Measurements from ENCODE around the gene GPI. TPM values are rescaled to one million over a fixed set of nuclear protein-coding genes. Genes with fewer than 3 reads are reported as not detected.

Gene GPI
- total and polyA plus RNA-seq, 2 of the 13 experiments (the other 11 are each of a cell fraction or from before 2014, with no cell fraction given): 147 to 167 TPM

DNA sequence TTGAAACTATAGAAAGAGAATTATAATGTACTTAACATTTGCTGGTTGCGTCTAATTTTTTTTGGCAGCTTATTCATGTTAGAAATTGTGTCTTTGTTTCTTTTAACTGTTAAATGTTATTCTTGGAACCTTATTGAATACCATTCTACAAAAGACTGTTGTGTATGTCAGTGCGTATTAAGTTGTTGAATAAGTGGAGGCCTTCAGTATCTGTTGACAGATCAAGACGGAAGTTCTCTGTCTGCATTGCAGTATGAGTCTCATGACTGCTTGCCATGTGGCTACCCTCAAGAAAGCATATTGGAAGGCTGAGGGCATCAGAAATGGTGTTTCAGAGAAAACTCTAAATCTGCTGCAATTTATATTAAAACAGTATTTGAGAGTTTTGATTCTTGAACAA lies 71.7 kb downstream of the GPI start:
- POLR2A ChIA-PET: no interaction called here
- H3K4me1 ChIP-seq (ENCODE audit: insufficient read depth, low read length): peaks cover 12% of the 10 kb centered on the region; the same call in 1 of the 2 replicates
- peaks cover 9 to 83% of the 10 kb centered on the region in 2 experiments for H3K36me3 ChIP-seq (replicated peaks in 1 of 2; ENCODE audit: control insufficient read depth in 1 of 2, insufficient read depth in 2 of 2, low read length in 2 of 2)
- WGBS (ENCODE audit: low lambda C conversion rate): 97% methylated on average over 3 of the region's 3 CpGs
- TF ChIP-seq, protein P1, sequence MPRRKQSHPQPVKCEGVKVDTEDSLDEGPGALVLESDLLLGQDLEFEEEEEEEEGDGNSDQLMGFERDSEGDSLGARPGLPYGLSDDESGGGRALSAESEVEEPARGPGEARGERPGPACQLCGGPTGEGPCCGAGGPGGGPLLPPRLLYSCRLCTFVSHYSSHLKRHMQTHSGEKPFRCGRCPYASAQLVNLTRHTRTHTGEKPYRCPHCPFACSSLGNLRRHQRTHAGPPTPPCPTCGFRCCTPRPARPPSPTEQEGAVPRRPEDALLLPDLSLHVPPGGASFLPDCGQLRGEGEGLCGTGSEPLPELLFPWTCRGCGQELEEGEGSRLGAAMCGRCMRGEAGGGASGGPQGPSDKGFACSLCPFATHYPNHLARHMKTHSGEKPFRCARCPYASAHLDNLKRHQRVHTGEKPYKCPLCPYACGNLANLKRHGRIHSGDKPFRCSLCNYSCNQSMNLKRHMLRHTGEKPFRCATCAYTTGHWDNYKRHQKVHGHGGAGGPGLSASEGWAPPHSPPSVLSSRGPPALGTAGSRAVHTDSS (CRISPR knock-in tag; conservative IDR thresholded peaks at IDR 0.05): no peak
- no peak for TF ChIP-seq ZNF264 (CRISPR knock-in tag; IDR thresholded peaks at IDR 0.05)
- no peak for TF ChIP-seq ZNF616 (CRISPR knock-in tag; IDR thresholded peaks at IDR 0.05; ENCODE audit: low read depth)
- no peak for TF ChIP-seq TBX2 (CRISPR knock-in tag; IDR thresholded peaks at IDR 0.05; ENCODE audit: borderline replicate concordance)
- TF ChIP-seq HNRNPUL1 (IDR thresholded peaks at IDR 0.05; ENCODE audit: low read depth, low read length): no peak
- TF ChIP-seq ZNF263 (CRISPR knock-in tag; IDR thresholded peaks at IDR 0.05): no peak
- no peak for TF ChIP-seq MLLT10 (CRISPR knock-in tag; IDR thresholded peaks at IDR 0.05)
- no peak for TF ChIP-seq ZNF737 (CRISPR knock-in tag; IDR thresholded peaks at IDR 0.05; ENCODE audit: borderline replicate concordance)
- no peak for TF ChIP-seq NFE2L2 (IDR thresholded peaks at IDR 0.05; ENCODE audit: low read length)
- TF ChIP-seq, protein P2, sequence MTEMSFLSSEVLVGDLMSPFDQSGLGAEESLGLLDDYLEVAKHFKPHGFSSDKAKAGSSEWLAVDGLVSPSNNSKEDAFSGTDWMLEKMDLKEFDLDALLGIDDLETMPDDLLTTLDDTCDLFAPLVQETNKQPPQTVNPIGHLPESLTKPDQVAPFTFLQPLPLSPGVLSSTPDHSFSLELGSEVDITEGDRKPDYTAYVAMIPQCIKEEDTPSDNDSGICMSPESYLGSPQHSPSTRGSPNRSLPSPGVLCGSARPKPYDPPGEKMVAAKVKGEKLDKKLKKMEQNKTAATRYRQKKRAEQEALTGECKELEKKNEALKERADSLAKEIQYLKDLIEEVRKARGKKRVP (CRISPR knock-in tag; IDR thresholded peaks at IDR 0.05): no peak
- ATAC-seq: no peak
- H2AFZ ChIP-seq (ENCODE audit: low read length): no peak overlapping the region
- H3K27me3 ChIP-seq (ENCODE audit: control insufficient read depth in 1 of 2, insufficient read depth in 2 of 2, low read length in 2 of 2): no peaks in the 10 kb centered on the region
- DNase-seq (ENCODE audit: low spot score): no peak
- intact Hi-C loops (cut with micrococcal nuclease; ENCODE audit: unreplicated experiment): no loop called here
- CTCF ChIA-PET (ENCODE audit: low intra/inter-chr PET ratio, low total read pairs): no interaction called here
- H3K4me2 ChIP-seq (ENCODE audit: low read depth, low read length): no peak overlapping the region
- H3K4me3 ChIP-seq (replicated peaks in 1 of 3; ENCODE audit: insufficient read depth in 1 of 3, low read depth in 2 of 3, low read length in 3 of 3): no peak overlapping the region
- peaks cover 16% of the 10 kb centered on the region for H4K20me1 ChIP-seq (ENCODE audit: insufficient read depth, low read length)
- BruUV-seq (replicated peaks): no TSS peak
- H3K79me2 ChIP-seq (ENCODE audit: insufficient read depth, low read length): peaks cover 33% of the 10 kb centered on the region
- no peaks in the 10 kb centered on the region for H3K9me3 ChIP-seq (ENCODE audit: low read length)
- H3K27ac ChIP-seq (ENCODE audit: extremely low read length, insufficient read depth, low read length): no peak overlapping the region
- no peak overlapping the region for H3K9ac ChIP-seq (ENCODE audit: insufficient read depth, low read depth, low read length)
- in situ Hi-C loops (cut with HindIII; ENCODE audit: extremely low pct_ligation_motif_present, low pct_unique_long_range_greater_than_20kb): no loop called here
- FAIRE-seq: no peak
